WTC11 (cell line): ENCODE results near the gene PRXL2A. TPM values are rescaled to one million over a fixed set of nuclear protein-coding genes. Genes with fewer than 3 reads are reported as not detected.

Experiments used
- ATAC-seq: fragments of 200-7000 bp; cut with Tn5 transposase; 2 replicates; pipeline ENCODE4 v1.10.0; 2021; ENCODE audit warnings: mild to moderate bottlenecking, moderate library complexity
- CTCF ChIA-PET: fragments of 300-600 bp; sonication (Branson Sonifier 250); formaldehyde crosslinking; loops from one replicate; lab custom pipeline; 2021; ENCODE audit warnings: antibody characterized with exemption; lab: Charles Lee
- POLR2A ChIA-PET: fragments of 350-600 bp; sonication (Branson Sonifier 250); formaldehyde crosslinking; loops from one replicate; lab custom pipeline; 2021; ENCODE audit warnings: antibody characterized with exemption; lab: Charles Lee
- DNase-seq: peaks from one replicate; pipeline ENCODE4 v3.0.0; 2021; ENCODE audit warnings: low spot score
- H3K27ac Mint-ChIP-seq: 2 replicates; pipeline ENCODE4 v1.8.0; 2021; ENCODE audit warnings: mixed read lengths
- H3K27me3 Mint-ChIP-seq: 2 replicates; pipeline ENCODE4 v1.8.0; 2021; ENCODE audit warnings: low read depth, mild to moderate bottlenecking, moderate library complexity, mixed read lengths
- H3K36me3 Mint-ChIP-seq: 2 replicates; pipeline ENCODE4 v1.8.0; 2021; ENCODE audit warnings: mixed read lengths
- H3K4me1 Mint-ChIP-seq: 2 replicates; pipeline ENCODE4 v1.8.0; 2022; ENCODE audit warnings: mixed read lengths
- H3K4me3 Mint-ChIP-seq: 2 replicates; pipeline ENCODE4 v1.8.0; 2021; ENCODE audit warnings: mild to moderate bottlenecking, moderate library complexity, mixed read lengths
- H3K9me3 Mint-ChIP-seq: 2 replicates; pipeline ENCODE4 v1.8.0; 2021; ENCODE audit warnings: mixed read lengths
- ARID4B ChIP-seq: sonication (generic); formaldehyde crosslinking; IDR thresholded peaks from 2 replicates; pipeline ENCODE4 v1.8.0; 2023; ENCODE audit warnings: missing genetic modification reagents, mild to moderate bottlenecking, borderline replicate concordance
- ATF1 ChIP-seq: sonication (generic); formaldehyde crosslinking; IDR thresholded peaks from 2 replicates; pipeline ENCODE4 v1.8.1; 2023; ENCODE audit warnings: mild to moderate bottlenecking, moderate library complexity, missing genetic modification reagents
- ATF2 ChIP-seq: sonication (generic); formaldehyde crosslinking; IDR thresholded peaks from 2 replicates; pipeline ENCODE4 v1.8.1; 2022; ENCODE audit warnings: low read depth, missing genetic modification reagents, borderline replicate concordance
- IRF2 ChIP-seq: sonication (generic); formaldehyde crosslinking; IDR thresholded peaks from 2 replicates; pipeline ENCODE4 v1.8.0; 2022; ENCODE audit warnings: low read depth, missing genetic modification reagents, borderline replicate concordance
- NFYB ChIP-seq: sonication (generic); formaldehyde crosslinking; conservative IDR thresholded peaks from 2 replicates; pipeline ENCODE4 v1.8.0; 2022; ENCODE audit warnings: low read depth, missing genetic modification reagents
- RORB ChIP-seq: fragments of 250-450 bp; sonication (Bioruptor Pico); IDR thresholded peaks from 2 replicates; pipeline ENCODE4 v1.9.0; 2021; ENCODE audit warnings: mild to moderate bottlenecking
- SP1 ChIP-seq: sonication (generic); formaldehyde crosslinking; conservative IDR thresholded peaks from 2 replicates; pipeline ENCODE4 v1.8.1; 2022; ENCODE audit warnings: missing genetic modification reagents
- ZNF121 ChIP-seq: sonication (generic); formaldehyde crosslinking; IDR thresholded peaks from 2 replicates; pipeline ENCODE4 v1.8.0; 2023; ENCODE audit warnings: missing genetic modification reagents
- ZNF232 ChIP-seq: sonication (generic); formaldehyde crosslinking; IDR thresholded peaks from 2 replicates; pipeline ENCODE4 v1.8.0; 2022; ENCODE audit warnings: mild to moderate bottlenecking, missing genetic modification reagents
- ZNF416 ChIP-seq: fragments of 250-450 bp; sonication (Bioruptor Pico); IDR thresholded peaks from 2 replicates; pipeline ENCODE4 v1.9.0; 2021; ENCODE audit warnings: mild to moderate bottlenecking, inconsistent platforms
- total RNA-seq: library from RNA; stranded (reverse); gene quantifications from 3 replicates; pipeline ENCODE4 v1.2.3, GENCODE V29; 2021
- TF ChIP-seq, protein P1 (sequence below): sonication (generic); formaldehyde crosslinking; conservative IDR thresholded peaks from 2 replicates; pipeline ENCODE4 v1.8.1; 2023; ENCODE audit warnings: mild to moderate bottlenecking, low read depth, missing genetic modification reagents, moderate library complexity
- TF ChIP-seq, protein P2 (sequence below): fragments of 250-450 bp; sonication (Bioruptor Pico); IDR thresholded peaks from 2 replicates; pipeline ENCODE4 v1.9.0; 2021; ENCODE audit warnings: moderate library complexity, mild to moderate bottlenecking, inconsistent platforms, borderline replicate concordance
- TF ChIP-seq, protein P3 (sequence below): sonication (generic); formaldehyde crosslinking; IDR thresholded peaks from 2 replicates; pipeline ENCODE4 v1.8.1; 2023; ENCODE audit warnings: mild to moderate bottlenecking, moderate library complexity, missing genetic modification reagents
- TF ChIP-seq, protein P4 (sequence below): sonication (generic); formaldehyde crosslinking; conservative IDR thresholded peaks from 2 replicates; pipeline ENCODE4 v1.8.1; 2022; ENCODE audit warnings: mild to moderate bottlenecking, missing genetic modification reagents

PRXL2A gene
- total RNA-seq, 1 experiment from 2014 or later = 46.6 TPM

- H3K4me1 Mint-ChIP-seq = peaks cover 39% of the 10 kb centered on the region
- CTCF ChIA-PET = interaction anchor here (0.6 to 3.4 kb wide), 21 partner anchors 11 to 517 kb away, joined by 3 to 25 read pairs (median 4); no protein-coding TSS in a partner anchor
- H3K36me3 Mint-ChIP-seq = no peaks in the 10 kb centered on the region
- H3K4me3 Mint-ChIP-seq = peak overlapping the region; percentile 88
- TF ChIP-seq ATF2 (CRISPR knock-in tag) (no peak), ZNF232 (CRISPR knock-in tag) (no peak), ARID4B (CRISPR knock-in tag) (no peak), RORB (no peak), ZNF121 (CRISPR knock-in tag) (peak; percentile 45; the same call in 1 of the 2 replicates), IRF2 (no peak), ATF1 (CRISPR knock-in tag) (no peak), ZNF416 (no peak), SP1 (CRISPR knock-in tag) (no peak), NFYB (CRISPR knock-in tag) (no peak)
- TF ChIP-seq, protein P1, sequence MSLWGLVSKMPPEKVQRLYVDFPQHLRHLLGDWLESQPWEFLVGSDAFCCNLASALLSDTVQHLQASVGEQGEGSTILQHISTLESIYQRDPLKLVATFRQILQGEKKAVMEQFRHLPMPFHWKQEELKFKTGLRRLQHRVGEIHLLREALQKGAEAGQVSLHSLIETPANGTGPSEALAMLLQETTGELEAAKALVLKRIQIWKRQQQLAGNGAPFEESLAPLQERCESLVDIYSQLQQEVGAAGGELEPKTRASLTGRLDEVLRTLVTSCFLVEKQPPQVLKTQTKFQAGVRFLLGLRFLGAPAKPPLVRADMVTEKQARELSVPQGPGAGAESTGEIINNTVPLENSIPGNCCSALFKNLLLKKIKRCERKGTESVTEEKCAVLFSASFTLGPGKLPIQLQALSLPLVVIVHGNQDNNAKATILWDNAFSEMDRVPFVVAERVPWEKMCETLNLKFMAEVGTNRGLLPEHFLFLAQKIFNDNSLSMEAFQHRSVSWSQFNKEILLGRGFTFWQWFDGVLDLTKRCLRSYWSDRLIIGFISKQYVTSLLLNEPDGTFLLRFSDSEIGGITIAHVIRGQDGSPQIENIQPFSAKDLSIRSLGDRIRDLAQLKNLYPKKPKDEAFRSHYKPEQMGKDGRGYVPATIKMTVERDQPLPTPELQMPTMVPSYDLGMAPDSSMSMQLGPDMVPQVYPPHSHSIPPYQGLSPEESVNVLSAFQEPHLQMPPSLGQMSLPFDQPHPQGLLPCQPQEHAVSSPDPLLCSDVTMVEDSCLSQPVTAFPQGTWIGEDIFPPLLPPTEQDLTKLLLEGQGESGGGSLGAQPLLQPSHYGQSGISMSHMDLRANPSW (CRISPR knock-in tag) = no peak
- TF ChIP-seq, protein P2, sequence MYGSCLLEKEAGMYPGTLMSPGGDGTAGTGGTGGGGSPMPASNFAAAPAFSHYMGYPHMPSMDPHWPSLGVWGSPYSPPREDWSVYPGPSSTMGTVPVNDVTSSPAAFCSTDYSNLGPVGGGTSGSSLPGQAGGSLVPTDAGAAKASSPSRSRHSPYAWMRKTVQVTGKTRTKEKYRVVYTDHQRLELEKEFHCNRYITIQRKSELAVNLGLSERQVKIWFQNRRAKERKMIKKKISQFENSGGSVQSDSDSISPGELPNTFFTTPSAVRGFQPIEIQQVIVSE (CRISPR knock-in tag) = no peak
- TF ChIP-seq, protein P3, sequence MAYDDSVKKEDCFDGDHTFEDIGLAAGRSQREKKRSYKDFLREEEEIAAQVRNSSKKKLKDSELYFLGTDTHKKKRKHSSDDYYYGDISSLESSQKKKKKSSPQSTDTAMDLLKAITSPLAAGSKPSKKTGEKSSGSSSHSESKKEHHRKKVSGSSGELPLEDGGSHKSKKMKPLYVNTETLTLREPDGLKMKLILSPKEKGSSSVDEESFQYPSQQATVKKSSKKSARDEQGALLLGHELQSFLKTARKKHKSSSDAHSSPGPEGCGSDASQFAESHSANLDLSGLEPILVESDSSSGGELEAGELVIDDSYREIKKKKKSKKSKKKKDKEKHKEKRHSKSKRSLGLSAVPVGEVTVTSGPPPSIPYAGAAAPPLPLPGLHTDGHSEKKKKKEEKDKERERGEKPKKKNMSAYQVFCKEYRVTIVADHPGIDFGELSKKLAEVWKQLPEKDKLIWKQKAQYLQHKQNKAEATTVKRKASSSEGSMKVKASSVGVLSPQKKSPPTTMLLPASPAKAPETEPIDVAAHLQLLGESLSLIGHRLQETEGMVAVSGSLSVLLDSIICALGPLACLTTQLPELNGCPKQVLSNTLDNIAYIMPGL = 0 out of 2 replicates have a peak, but pooled peaks have one; percentile 0
- TF ChIP-seq, protein P4, sequence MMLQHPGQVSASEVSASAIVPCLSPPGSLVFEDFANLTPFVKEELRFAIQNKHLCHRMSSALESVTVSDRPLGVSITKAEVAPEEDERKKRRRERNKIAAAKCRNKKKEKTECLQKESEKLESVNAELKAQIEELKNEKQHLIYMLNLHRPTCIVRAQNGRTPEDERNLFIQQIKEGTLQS (CRISPR knock-in tag) = no peak
- DNase-seq = no peak
- POLR2A ChIA-PET = interaction anchor here (0.5 to 1.9 kb wide), 9 partner anchors 19 to 1467 kb away, joined by 3 to 12 read pairs (median 4); partner anchors contain the start of genes DYDC1 and DYDC2
- ATAC-seq = peak; percentile 38
- H3K9me3 Mint-ChIP-seq = no peaks in the 10 kb centered on the region
- peaks cover 26% of the 10 kb centered on the region for H3K27me3 Mint-ChIP-seq
- H3K27ac Mint-ChIP-seq = peak overlapping the region; percentile 60
Measured at GRCh38 chr10:80407812-80408241, 524 bp upstream of the PRXL2A start.
